PC-3 (cell line): ENCODE data around the gene LKAAEAR1. TPM values are rescaled to one million over a fixed set of nuclear protein-coding genes. Genes with fewer than 3 reads are reported as not detected.

ENCODE experiments used
- ATAC-seq: fragments of 200-7000 bp; cut with Tn5 transposase; 2 replicates; pipeline ENCODE4 v1.9.1; 2020; ENCODE audit warnings: mild to moderate bottlenecking, moderate library complexity
- BruUV-seq: library from RNA; stranded (reverse); fragments of 400-500 nt; replicated peaks from 2 replicates; lab custom pipeline; 2021; lab: Mats Ljungman, UMichigan
- CTCF ChIA-PET: fragments of 300-600 bp; sonication (Branson Sonifier 250); formaldehyde crosslinking; loops from one replicate; lab custom pipeline; 2022; ENCODE audit warnings: antibody characterized with exemption; lab: Charles Lee
- POLR2A ChIA-PET: fragments of 300-600 bp; sonication (Branson Sonifier 250); formaldehyde crosslinking; loops from one replicate; lab custom pipeline; 2022; ENCODE audit warnings: antibody characterized with exemption; ENCODE audit not compliant: unreplicated experiment; lab: Charles Lee
- DNase-seq: peaks from one replicate; pipeline ENCODE4 v3.0.0-alpha.2; 2015
- H2AFZ ChIP-seq: fragments of 300-600 bp; sonication (generic); 2 replicates; pipeline ENCODE4 v1.6.0; 2016; ENCODE audit warnings: antibody characterized with exemption, low read length
- H3F3A ChIP-seq: fragments of 300-600 bp; sonication (generic); one replicate; pipeline ENCODE4 v1.6.0; 2017; ENCODE audit warnings: antibody characterized with exemption, low read length, control low read depth, mild to moderate bottlenecking; ENCODE audit not compliant: unreplicated experiment
- H3K27ac ChIP-seq: fragments of 300-600 bp; sonication (generic); 2 replicates; pipeline ENCODE4 v1.5.1; 2016; ENCODE audit warnings: mild to moderate bottlenecking, low read length
- H3K27me3 ChIP-seq: fragments of 300-600 bp; sonication (generic); 2 replicates; pipeline ENCODE4 v1.6.1; 2016; ENCODE audit warnings: low read length, mixed read lengths
- H3K36me3 ChIP-seq: fragments of 300-600 bp; sonication (generic); 2 replicates; pipeline ENCODE4 v1.6.1; 2016; ENCODE audit warnings: low read depth, mixed run types, low read length, mixed read lengths
- H3K4me1 ChIP-seq: fragments of 300-600 bp; sonication (generic); 2 replicates; pipeline ENCODE4 v1.5.1; 2016; ENCODE audit warnings: low read length; ENCODE audit not compliant: insufficient read depth
- H3K4me2 ChIP-seq: fragments of 300-600 bp; sonication (generic); 2 replicates; pipeline ENCODE4 v1.6.0; 2016; ENCODE audit warnings: low read length
- H3K4me3 ChIP-seq: fragments of 300-600 bp; sonication (generic); 2 replicates; pipeline ENCODE4 v1.5.1; 2016; ENCODE audit warnings: mild to moderate bottlenecking, low read length, mixed read lengths
- H3K79me2 ChIP-seq: fragments of 300-600 bp; sonication (generic); 2 replicates; pipeline ENCODE4 v1.6.1; 2017; ENCODE audit warnings: low read length, mixed read lengths
- H3K9ac ChIP-seq: fragments of 300-600 bp; sonication (generic); 2 replicates; pipeline ENCODE4 v1.6.0; 2016; ENCODE audit warnings: mild to moderate bottlenecking, low read length
- H3K9me2 ChIP-seq: fragments of 300-600 bp; sonication (generic); replicated peaks from 2 replicates; pipeline ENCODE4 v1.6.1; 2016; ENCODE audit warnings: mixed run types, low read length, mixed read lengths
- H3K9me3 ChIP-seq: fragments of 300-600 bp; sonication (generic); 2 replicates; pipeline ENCODE4 v1.6.1; 2016; ENCODE audit warnings: low read length, mixed read lengths
- H4K20me1 ChIP-seq: fragments of 300-600 bp; sonication (generic); 2 replicates; pipeline ENCODE4 v1.6.1; 2016; ENCODE audit warnings: low read length, mixed read lengths
- EZH2 ChIP-seq: fragments of 300-600 bp; sonication (generic); IDR thresholded peaks from one replicate; pipeline ENCODE4 v1.6.1; 2017; ENCODE audit warnings: antibody characterized with exemption, mild to moderate bottlenecking, low read length; ENCODE audit not compliant: unreplicated experiment
- EZH2phosphoT487 ChIP-seq: fragments of 300-600 bp; sonication (generic); IDR thresholded peaks from 2 replicates; pipeline ENCODE4 v1.6.1; 2018; ENCODE audit warnings: mild to moderate bottlenecking, antibody characterized with exemption, low read length, borderline replicate concordance
- intact Hi-C: fragments of 100-400 bp; cut with micrococcal nuclease; formaldehyde crosslinking; loops from 2 replicates; pipeline ENCODE4 v1.9.0; 2023
- total RNA-seq: library from RNA; depleted of rRNA; stranded (reverse); fragments of >200 nt; gene quantifications from 2 replicates; pipeline ENCODE4 v1.2.3, GENCODE V29; 2014
- TF ChIP-seq, protein P1 (sequence below): fragments of 300-600 bp; sonication (generic); conservative IDR thresholded peaks from 2 replicates; pipeline ENCODE4 v1.5.1; 2017; ENCODE audit warnings: antibody characterized with exemption, low read depth, mild to moderate bottlenecking, low read length

The LKAAEAR1 gene
- total RNA-seq, 1 experiment from 2014 or later, result 1.1 TPM

- H3K27ac ChIP-seq, result no peak overlapping the region
- no peak for ATAC-seq
These were observed 31.8 kb upstream of the LKAAEAR1 start for GRCh38 chr20:64116016-64116415.

DNA sequence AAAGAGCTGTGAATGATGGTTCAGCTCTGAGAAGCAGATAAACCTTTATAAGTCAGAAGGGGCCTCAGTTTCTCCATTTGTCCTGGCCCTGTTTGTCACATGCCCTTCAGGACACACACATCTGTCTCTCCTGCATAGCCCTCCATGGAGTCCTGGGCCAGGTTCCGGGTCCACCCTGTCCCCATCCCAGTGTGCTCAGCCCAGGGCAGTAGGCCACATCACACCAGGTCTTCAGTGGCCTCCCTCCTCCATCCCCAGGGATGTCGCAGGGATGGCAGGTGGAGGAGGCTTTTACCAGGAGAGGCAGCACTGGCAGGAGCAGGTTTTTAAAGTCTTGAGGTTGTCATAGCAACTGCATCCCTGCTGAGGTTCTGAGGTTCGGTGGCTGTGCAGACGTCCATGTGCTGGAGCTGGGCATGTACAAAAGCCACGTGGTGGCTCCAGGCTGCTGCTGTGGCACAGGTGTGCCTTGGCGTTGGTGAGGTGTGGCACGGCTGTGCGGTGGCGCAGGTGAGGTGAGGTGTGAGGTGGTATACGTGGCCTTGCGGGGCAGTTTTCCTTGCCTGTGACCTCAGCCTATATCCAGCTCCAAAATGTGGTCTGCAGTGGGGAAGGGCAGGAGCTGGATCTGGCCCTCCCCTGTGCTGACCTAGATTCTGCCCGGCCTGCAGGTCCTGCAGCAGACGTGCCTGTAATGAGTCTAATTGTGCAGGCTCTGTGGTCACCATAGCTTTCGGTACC is 31.1 kb upstream of the LKAAEAR1 start:
- intact Hi-C loops, result no loop called here
- no peak overlapping the region for H3K4me3 ChIP-seq
- DNase-seq (no peak), ATAC-seq (no peak)
- no peak overlapping the region for H3K9ac ChIP-seq
- TF ChIP-seq, protein P1, sequence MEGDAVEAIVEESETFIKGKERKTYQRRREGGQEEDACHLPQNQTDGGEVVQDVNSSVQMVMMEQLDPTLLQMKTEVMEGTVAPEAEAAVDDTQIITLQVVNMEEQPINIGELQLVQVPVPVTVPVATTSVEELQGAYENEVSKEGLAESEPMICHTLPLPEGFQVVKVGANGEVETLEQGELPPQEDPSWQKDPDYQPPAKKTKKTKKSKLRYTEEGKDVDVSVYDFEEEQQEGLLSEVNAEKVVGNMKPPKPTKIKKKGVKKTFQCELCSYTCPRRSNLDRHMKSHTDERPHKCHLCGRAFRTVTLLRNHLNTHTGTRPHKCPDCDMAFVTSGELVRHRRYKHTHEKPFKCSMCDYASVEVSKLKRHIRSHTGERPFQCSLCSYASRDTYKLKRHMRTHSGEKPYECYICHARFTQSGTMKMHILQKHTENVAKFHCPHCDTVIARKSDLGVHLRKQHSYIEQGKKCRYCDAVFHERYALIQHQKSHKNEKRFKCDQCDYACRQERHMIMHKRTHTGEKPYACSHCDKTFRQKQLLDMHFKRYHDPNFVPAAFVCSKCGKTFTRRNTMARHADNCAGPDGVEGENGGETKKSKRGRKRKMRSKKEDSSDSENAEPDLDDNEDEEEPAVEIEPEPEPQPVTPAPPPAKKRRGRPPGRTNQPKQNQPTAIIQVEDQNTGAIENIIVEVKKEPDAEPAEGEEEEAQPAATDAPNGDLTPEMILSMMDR, result no peak
- TF ChIP-seq EZH2, result no peak
- no peak overlapping the region for H3K27ac ChIP-seq
- H3K79me2 ChIP-seq, result no peaks in the 10 kb centered on the region
- ChIA-PET CTCF (interaction anchor here (0.5 kb wide), 1 partner anchor 331 kb away, joined by 4 read pairs; no protein-coding TSS in a partner anchor), POLR2A (no interaction called here)
- no peaks in the 10 kb centered on the region for H3K36me3 ChIP-seq
- H3K4me1 ChIP-seq, result no peaks in the 10 kb centered on the region; the same call in 1 of the 2 replicates
- BruUV-seq, result no TSS peak
- no peaks in the 10 kb centered on the region for H3F3A ChIP-seq
- no peaks in the 10 kb centered on the region for H3K9me2 ChIP-seq
- no peaks in the 10 kb centered on the region for H3K9me3 ChIP-seq
- no peak overlapping the region for H3K4me2 ChIP-seq
- H3K27me3 ChIP-seq, result no peaks in the 10 kb centered on the region
- no peaks in the 10 kb centered on the region for H4K20me1 ChIP-seq
- no peak overlapping the region for H2AFZ ChIP-seq

More at GRCh38 chr20:64116016-64116415, 31.8 kb upstream of the LKAAEAR1 start:
- no peak for TF ChIP-seq EZH2phosphoT487
- TF ChIP-seq, protein P1, result no peak
- no peak for TF ChIP-seq EZH2
- no peak overlapping the region for H2AFZ ChIP-seq
- no peaks in the 10 kb centered on the region for H3K27me3 ChIP-seq
- H3K9me2 ChIP-seq, result no peaks in the 10 kb centered on the region
- H4K20me1 ChIP-seq, result no peaks in the 10 kb centered on the region
- no peak overlapping the region for H3K9ac ChIP-seq
- no peaks in the 10 kb centered on the region for H3F3A ChIP-seq
- no peaks in the 10 kb centered on the region; the same call in 1 of the 2 replicates for H3K4me1 ChIP-seq
- no peak overlapping the region for H3K4me2 ChIP-seq
- CTCF ChIA-PET, result no interaction called here
- no peaks in the 10 kb centered on the region for H3K9me3 ChIP-seq
- no peaks in the 10 kb centered on the region for H3K36me3 ChIP-seq
- no peaks in the 10 kb centered on the region for H3K79me2 ChIP-seq
- intact Hi-C loops, result no loop called here
- DNase-seq, result no peak
- POLR2A ChIA-PET, result no interaction called here
- no TSS peak for BruUV-seq
- no peak overlapping the region for H3K4me3 ChIP-seq

GRCh38 chr20:64114356-64114971 is 30.3 kb upstream of the LKAAEAR1 start:
- H3F3A ChIP-seq, result no peaks in the 10 kb centered on the region
- no peaks in the 10 kb centered on the region for H3K79me2 ChIP-seq
- no peaks in the 10 kb centered on the region for H3K9me2 ChIP-seq
- no peak overlapping the region for H3K4me2 ChIP-seq
- ATAC-seq (no peak), DNase-seq (no peak)
- no peaks in the 10 kb centered on the region for H3K9me3 ChIP-seq
- H3K9ac ChIP-seq, result no peak overlapping the region
- H2AFZ ChIP-seq, result no peak overlapping the region
- no peaks in the 10 kb centered on the region for H3K36me3 ChIP-seq
- POLR2A ChIA-PET, result no interaction called here
- CTCF ChIA-PET, result interaction anchor here (0.5 kb wide), 1 partner anchor 330 kb away, joined by 4 read pairs; no protein-coding TSS in a partner anchor
- no peaks in the 10 kb centered on the region for H3K4me1 ChIP-seq
- no peak for TF ChIP-seq EZH2phosphoT487
- TF ChIP-seq EZH2, result no peak
- TF ChIP-seq, protein P1, result no peak
- no peak overlapping the region for H3K27ac ChIP-seq
- no TSS peak for BruUV-seq
- intact Hi-C loops, result no loop called here
- H3K4me3 ChIP-seq, result no peak overlapping the region
- no peaks in the 10 kb centered on the region for H3K27me3 ChIP-seq
- H4K20me1 ChIP-seq, result no peaks in the 10 kb centered on the region
